HEK293 (cell line): ENCODE measurements around the gene MARF1.

ENCODE experiments used
- CTCF ChIA-PET: fragments of 350-600 bp; formaldehyde crosslinking; extraction: SDS; loops from one replicate; lab custom pipeline; 2021; ENCODE audit warnings: antibody characterized with exemption; lab: Yijun Ruan, JAX
- POLR2A ChIA-PET: fragments of 300-600 bp; formaldehyde crosslinking; extraction: SDS; loops from one replicate; lab custom pipeline; 2020; ENCODE audit warnings: antibody characterized with exemption, inconsistent platforms; lab: Yijun Ruan, JAX
- H3K27ac ChIP-seq: fragments of 200-500 bp; sonication (Bioruptor generic); 2 replicates; pipeline ENCODE4 v1.5.1; 2014; ENCODE audit warnings: low read depth, low read length, control low read depth, inconsistent platforms; ENCODE audit errors: extremely low read depth
- H3K36me3 ChIP-seq, 2 experiments: fragments of 200-500 bp in 1 of 2; sonication (Bioruptor generic) in 1 of 2; 1 replicate in 1 of 2; 2 replicates in 1 of 2; pipeline ENCODE4 v1.5.1; 2014 to 2017; ENCODE audit warnings: inconsistent platforms in 2 of 2, low read length in 2 of 2; ENCODE audit not compliant: control insufficient read depth in 2 of 2, insufficient read depth in 1 of 2
- H3K4me1 ChIP-seq: fragments of 200-500 bp; sonication (Bioruptor generic); 2 replicates; pipeline ENCODE4 v1.5.1; 2014; ENCODE audit warnings: mild to moderate bottlenecking, low read length, inconsistent platforms; ENCODE audit not compliant: control insufficient read depth, insufficient read depth
- H3K4me3 ChIP-seq: 2 replicates; pipeline ENCODE4 v1.5.1; 2011; ENCODE audit warnings: low read depth, mild to moderate bottlenecking, control low read depth, low read length, moderate library complexity
- H3K9me3 ChIP-seq: fragments of 200-500 bp; sonication (Bioruptor generic); 2 replicates; pipeline ENCODE4 v1.5.1; 2014; ENCODE audit warnings: low read depth, low read length, inconsistent platforms; ENCODE audit not compliant: control insufficient read depth, insufficient read depth
- GLI4 ChIP-seq: fragments of 450-650 bp; formaldehyde crosslinking; IDR thresholded peaks from 2 replicates; pipeline ENCODE4 v1.5.1; 2016; ENCODE audit warnings: missing biosample characterization, missing genetic modification characterization
- KLF8 ChIP-seq: fragments of 450-650 bp; formaldehyde crosslinking; IDR thresholded peaks from 2 replicates; pipeline ENCODE4 v1.5.1; 2016; ENCODE audit warnings: missing biosample characterization, missing genetic modification characterization
- ZBTB8A ChIP-seq: fragments of 450-650 bp; formaldehyde crosslinking; IDR thresholded peaks from 2 replicates; pipeline ENCODE4 v1.5.1; 2016; ENCODE audit warnings: missing biosample characterization, missing genetic modification characterization
- ZNF10 ChIP-seq: fragments of 450-650 bp; formaldehyde crosslinking; IDR thresholded peaks from 2 replicates; pipeline ENCODE4 v1.5.1; 2017; ENCODE audit warnings: missing biosample characterization, missing genetic modification characterization
- ZNF140 ChIP-seq: fragments of 450-650 bp; formaldehyde crosslinking; IDR thresholded peaks from 2 replicates; pipeline ENCODE4 v1.5.1; 2016; ENCODE audit warnings: missing biosample characterization, missing genetic modification characterization
- ZNF184 ChIP-seq: fragments of 450-650 bp; IDR thresholded peaks from 2 replicates; pipeline ENCODE4 v1.5.1; 2018; ENCODE audit warnings: missing biosample characterization, mild to moderate bottlenecking, missing genetic modification characterization
- ZNF23 ChIP-seq: fragments of 450-650 bp; formaldehyde crosslinking; IDR thresholded peaks from 2 replicates; pipeline ENCODE4 v1.5.1; 2016; ENCODE audit warnings: missing biosample characterization, missing genetic modification characterization, borderline replicate concordance
- ZNF266 ChIP-seq: fragments of 450-650 bp; formaldehyde crosslinking; IDR thresholded peaks from 2 replicates; pipeline ENCODE4 v1.5.1; 2016; ENCODE audit warnings: missing biosample characterization, missing genetic modification characterization, low read depth
- ZNF274 ChIP-seq, 2 experiments: fragments of 200-500 bp in 1 of 2; fragments of 450-650 bp in 1 of 2; sonication (Bioruptor generic) in 1 of 2; formaldehyde crosslinking in 1 of 2; IDR thresholded peaks; 2 replicates each; pipeline versions ENCODE4 v1.5.1 to v1.6.1; 2014 to 2016; ENCODE audit warnings: borderline replicate concordance in 1 of 2, inconsistent platforms in 1 of 2, low read length in 1 of 2, missing biosample characterization in 1 of 2, missing genetic modification characterization in 1 of 2
- ZNF394 ChIP-seq: fragments of 450-650 bp; formaldehyde crosslinking; IDR thresholded peaks from 2 replicates; pipeline ENCODE4 v1.5.1; 2016; ENCODE audit warnings: missing biosample characterization, missing genetic modification characterization, mild to moderate bottlenecking, moderate library complexity, borderline replicate concordance
- ZNF529 ChIP-seq: fragments of 450-650 bp; formaldehyde crosslinking; IDR thresholded peaks from 2 replicates; pipeline ENCODE4 v1.5.1; 2017; ENCODE audit warnings: missing genetic modification characterization, missing biosample characterization; ENCODE audit not compliant: insufficient replicate concordance
- ZNF596 ChIP-seq: fragments of 450-650 bp; IDR thresholded peaks from 2 replicates; pipeline ENCODE4 v1.5.0; 2018; ENCODE audit warnings: missing biosample characterization, mild to moderate bottlenecking, missing genetic modification characterization, moderate library complexity
- ZNF610 ChIP-seq: fragments of 450-650 bp; formaldehyde crosslinking; IDR thresholded peaks from 2 replicates; pipeline ENCODE4 v1.5.1; 2016; ENCODE audit warnings: missing biosample characterization, missing genetic modification characterization, borderline replicate concordance
- ZNF747 ChIP-seq: fragments of 450-650 bp; formaldehyde crosslinking; IDR thresholded peaks from 2 replicates; pipeline ENCODE4 v1.5.1; 2016; ENCODE audit warnings: missing biosample characterization, missing genetic modification characterization
- ZNF791 ChIP-seq: fragments of 450-650 bp; formaldehyde crosslinking; IDR thresholded peaks from 2 replicates; pipeline ENCODE4 v1.5.1; 2016; ENCODE audit warnings: missing biosample characterization, missing genetic modification characterization
- TF ChIP-seq, protein P1 (sequence below): fragments of 450-650 bp; IDR thresholded peaks from 2 replicates; pipeline ENCODE4 v1.5.1; 2018; ENCODE audit warnings: missing biosample characterization, missing genetic modification characterization
- TF ChIP-seq, protein P2 (sequence below): fragments of 450-650 bp; formaldehyde crosslinking; IDR thresholded peaks from 2 replicates; pipeline ENCODE4 v1.5.1; 2016; ENCODE audit warnings: missing biosample characterization, missing genetic modification characterization
- TF ChIP-seq, protein P3 (sequence below): fragments of 450-650 bp; formaldehyde crosslinking; conservative IDR thresholded peaks from 2 replicates; pipeline ENCODE4 v1.5.1; 2016; ENCODE audit warnings: low read depth, missing biosample characterization, missing genetic modification characterization
- TF ChIP-seq, protein P4 (sequence below): fragments of 450-650 bp; formaldehyde crosslinking; IDR thresholded peaks from 2 replicates; pipeline ENCODE4 v1.5.1; 2016; ENCODE audit warnings: missing biosample characterization, missing genetic modification characterization

MARF1 gene

DNA sequence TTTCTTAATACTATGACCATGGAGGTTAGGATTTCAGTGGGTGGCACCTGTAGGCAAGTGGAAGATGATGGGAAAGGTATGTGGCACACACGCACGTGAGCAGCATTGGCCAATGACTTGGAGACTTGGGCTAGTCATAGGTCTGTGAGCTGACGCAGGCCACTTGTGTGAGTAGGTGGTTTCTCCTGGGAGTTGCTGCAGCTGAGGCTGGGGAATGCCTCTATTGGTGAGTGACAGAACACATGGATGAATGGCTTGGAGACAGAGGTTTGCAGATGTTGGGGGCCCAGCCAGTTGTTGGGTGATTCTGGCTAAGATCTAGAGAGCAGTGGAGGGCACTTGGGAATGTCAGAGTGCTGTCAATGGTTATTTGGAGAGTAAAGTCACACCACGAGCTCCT is 64.1 kb downstream of the MARF1 start:
- TF ChIP-seq ZNF529 (tag by site-specific recombination) (no peak), ZNF274 (IDR thresholded peaks at IDR 0.05; ENCODE audit: low read length) (no peak), ZNF274 (tag by site-specific recombination; IDR thresholded peaks at IDR 0.05; ENCODE audit: borderline replicate concordance) (no peak), KLF8 (tag by site-specific recombination) (no peak), ZNF747 (tag by site-specific recombination) (no peak), ZBTB8A (no peak), ZNF266 (tag by site-specific recombination) (no peak), ZNF23 (no peak), ZNF184 (tag by site-specific recombination) (no peak), ZNF394 (tag by site-specific recombination) (no peak), ZNF140 (tag by site-specific recombination) (no peak), ZNF596 (tag by site-specific recombination) (no peak), ZNF610 (tag by site-specific recombination) (no peak), GLI4 (tag by site-specific recombination) (no peak), ZNF791 (tag by site-specific recombination) (no peak), ZNF10 (tag by site-specific recombination) (no peak)
- TF ChIP-seq, protein P1, sequence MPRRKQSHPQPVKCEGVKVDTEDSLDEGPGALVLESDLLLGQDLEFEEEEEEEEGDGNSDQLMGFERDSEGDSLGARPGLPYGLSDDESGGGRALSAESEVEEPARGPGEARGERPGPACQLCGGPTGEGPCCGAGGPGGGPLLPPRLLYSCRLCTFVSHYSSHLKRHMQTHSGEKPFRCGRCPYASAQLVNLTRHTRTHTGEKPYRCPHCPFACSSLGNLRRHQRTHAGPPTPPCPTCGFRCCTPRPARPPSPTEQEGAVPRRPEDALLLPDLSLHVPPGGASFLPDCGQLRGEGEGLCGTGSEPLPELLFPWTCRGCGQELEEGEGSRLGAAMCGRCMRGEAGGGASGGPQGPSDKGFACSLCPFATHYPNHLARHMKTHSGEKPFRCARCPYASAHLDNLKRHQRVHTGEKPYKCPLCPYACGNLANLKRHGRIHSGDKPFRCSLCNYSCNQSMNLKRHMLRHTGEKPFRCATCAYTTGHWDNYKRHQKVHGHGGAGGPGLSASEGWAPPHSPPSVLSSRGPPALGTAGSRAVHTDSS (tag by site-specific recombination): no peak
- TF ChIP-seq, protein P2, sequence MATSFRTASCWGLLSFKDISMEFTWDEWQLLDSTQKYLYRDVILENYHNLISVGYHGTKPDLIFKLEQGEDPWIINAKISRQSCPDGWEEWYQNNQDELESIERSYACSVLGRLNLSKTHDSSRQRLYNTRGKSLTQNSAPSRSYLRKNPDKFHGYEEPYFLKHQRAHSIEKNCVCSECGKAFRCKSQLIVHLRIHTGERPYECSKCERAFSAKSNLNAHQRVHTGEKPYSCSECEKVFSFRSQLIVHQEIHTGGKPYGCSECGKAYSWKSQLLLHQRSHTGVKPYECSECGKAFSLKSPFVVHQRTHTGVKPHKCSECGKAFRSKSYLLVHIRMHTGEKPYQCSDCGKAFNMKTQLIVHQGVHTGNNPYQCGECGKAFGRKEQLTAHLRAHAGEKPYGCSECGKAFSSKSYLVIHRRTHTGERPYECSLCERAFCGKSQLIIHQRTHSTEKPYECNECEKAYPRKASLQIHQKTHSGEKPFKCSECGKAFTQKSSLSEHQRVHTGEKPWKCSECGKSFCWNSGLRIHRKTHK (tag by site-specific recombination): no peak
- TF ChIP-seq, protein P3, sequence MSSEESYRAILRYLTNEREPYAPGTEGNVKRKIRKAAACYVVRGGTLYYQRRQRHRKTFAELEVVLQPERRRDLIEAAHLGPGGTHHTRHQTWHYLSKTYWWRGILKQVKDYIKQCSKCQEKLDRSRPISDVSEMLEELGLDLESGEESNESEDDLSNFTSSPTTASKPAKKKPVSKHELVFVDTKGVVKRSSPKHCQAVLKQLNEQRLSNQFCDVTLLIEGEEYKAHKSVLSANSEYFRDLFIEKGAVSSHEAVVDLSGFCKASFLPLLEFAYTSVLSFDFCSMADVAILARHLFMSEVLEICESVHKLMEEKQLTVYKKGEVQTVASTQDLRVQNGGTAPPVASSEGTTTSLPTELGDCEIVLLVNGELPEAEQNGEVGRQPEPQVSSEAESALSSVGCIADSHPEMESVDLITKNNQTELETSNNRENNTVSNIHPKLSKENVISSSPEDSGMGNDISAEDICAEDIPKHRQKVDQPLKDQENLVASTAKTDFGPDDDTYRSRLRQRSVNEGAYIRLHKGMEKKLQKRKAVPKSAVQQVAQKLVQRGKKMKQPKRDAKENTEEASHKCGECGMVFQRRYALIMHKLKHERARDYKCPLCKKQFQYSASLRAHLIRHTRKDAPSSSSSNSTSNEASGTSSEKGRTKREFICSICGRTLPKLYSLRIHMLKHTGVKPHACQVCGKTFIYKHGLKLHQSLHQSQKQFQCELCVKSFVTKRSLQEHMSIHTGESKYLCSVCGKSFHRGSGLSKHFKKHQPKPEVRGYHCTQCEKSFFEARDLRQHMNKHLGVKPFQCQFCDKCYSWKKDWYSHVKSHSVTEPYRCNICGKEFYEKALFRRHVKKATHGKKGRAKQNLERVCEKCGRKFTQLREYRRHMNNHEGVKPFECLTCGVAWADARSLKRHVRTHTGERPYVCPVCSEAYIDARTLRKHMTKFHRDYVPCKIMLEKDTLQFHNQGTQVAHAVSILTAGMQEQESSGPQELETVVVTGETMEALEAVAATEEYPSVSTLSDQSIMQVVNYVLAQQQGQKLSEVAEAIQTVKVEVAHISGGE (tag by site-specific recombination): no peak
- TF ChIP-seq, protein P4, sequence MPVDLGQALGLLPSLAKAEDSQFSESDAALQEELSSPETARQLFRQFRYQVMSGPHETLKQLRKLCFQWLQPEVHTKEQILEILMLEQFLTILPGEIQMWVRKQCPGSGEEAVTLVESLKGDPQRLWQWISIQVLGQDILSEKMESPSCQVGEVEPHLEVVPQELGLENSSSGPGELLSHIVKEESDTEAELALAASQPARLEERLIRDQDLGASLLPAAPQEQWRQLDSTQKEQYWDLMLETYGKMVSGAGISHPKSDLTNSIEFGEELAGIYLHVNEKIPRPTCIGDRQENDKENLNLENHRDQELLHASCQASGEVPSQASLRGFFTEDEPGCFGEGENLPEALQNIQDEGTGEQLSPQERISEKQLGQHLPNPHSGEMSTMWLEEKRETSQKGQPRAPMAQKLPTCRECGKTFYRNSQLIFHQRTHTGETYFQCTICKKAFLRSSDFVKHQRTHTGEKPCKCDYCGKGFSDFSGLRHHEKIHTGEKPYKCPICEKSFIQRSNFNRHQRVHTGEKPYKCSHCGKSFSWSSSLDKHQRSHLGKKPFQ (tag by site-specific recombination): no peak
- TF ChIP-seq, all 188 proteins: peak for 0
- H3K36me3 ChIP-seq: no peaks in the 10 kb centered on the region
- no peak overlapping the region for H3K27ac ChIP-seq
- H3K9me3 ChIP-seq: no peaks in the 10 kb centered on the region
- CTCF ChIA-PET: no interaction called here
- POLR2A ChIA-PET: interaction anchor here (0.6 kb wide), 2 partner anchors 22 to 251 kb away, joined by 3 to 4 read pairs; no protein-coding TSS in a partner anchor
- H3K4me1 ChIP-seq: no peaks in the 10 kb centered on the region
- no peak overlapping the region for H3K4me3 ChIP-seq
